GM23248 (cell line): Measurements from ENCODE around the gene UBE2N. TPM values are rescaled to one million over a fixed set of nuclear protein-coding genes. Genes with fewer than 3 reads are reported as not detected.
A peak's percentile ranks its signal among the peaks of the same experiment; 100 is the strongest.

Experiments used
- DNase-seq: peaks from one replicate; pipeline ENCODE4 v3.0.0-alpha.2; 2015
- H2AFZ ChIP-seq: fragments of 200-600 bp; sonication (generic); 2 replicates; pipeline ENCODE4 v1.6.1; 2016; ENCODE audit warnings: antibody characterized with exemption
- H3F3A ChIP-seq: fragments of 200-600 bp; sonication (generic); 2 replicates; pipeline ENCODE4 v1.6.1; 2016; ENCODE audit warnings: mild to moderate bottlenecking, antibody characterized with exemption, mixed run types; ENCODE audit not compliant: insufficient read depth
- H3K27ac ChIP-seq: fragments of 200-600 bp; sonication (generic); 2 replicates; pipeline ENCODE4 v1.5.1; 2016; ENCODE audit warnings: mild to moderate bottlenecking
- H3K27me3 ChIP-seq: fragments of 200-600 bp; sonication (generic); replicated peaks from 2 replicates; pipeline ENCODE4 v1.6.1; 2016; ENCODE audit warnings: mild to moderate bottlenecking; ENCODE audit not compliant: insufficient read depth
- H3K36me3 ChIP-seq: fragments of 200-600 bp; sonication (generic); 2 replicates; pipeline ENCODE4 v1.6.1; 2016; ENCODE audit warnings: low read depth, mild to moderate bottlenecking
- H3K4me1 ChIP-seq: fragments of 200-600 bp; sonication (generic); 2 replicates; pipeline ENCODE4 v1.6.1; 2016; ENCODE audit warnings: mild to moderate bottlenecking; ENCODE audit not compliant: insufficient read depth
- H3K4me2 ChIP-seq: fragments of 200-600 bp; sonication (generic); one replicate; pipeline ENCODE4 v1.6.1; 2016; ENCODE audit warnings: mild to moderate bottlenecking; ENCODE audit not compliant: unreplicated experiment
- H3K4me3 ChIP-seq: fragments of 200-600 bp; sonication (generic); 2 replicates; pipeline ENCODE4 v1.5.1; 2016; ENCODE audit warnings: mild to moderate bottlenecking
- H3K79me2 ChIP-seq: fragments of 200-600 bp; sonication (generic); 2 replicates; pipeline ENCODE4 v1.6.1; 2016; ENCODE audit warnings: mild to moderate bottlenecking; ENCODE audit not compliant: insufficient read depth
- H3K9ac ChIP-seq: fragments of 200-600 bp; sonication (generic); 2 replicates; pipeline ENCODE4 v1.6.1; 2016; ENCODE audit warnings: mild to moderate bottlenecking
- H3K9me2 ChIP-seq: fragments of 200-600 bp; sonication (generic); 2 replicates; pipeline ENCODE4 v1.6.1; 2016; ENCODE audit warnings: mixed run types, mild to moderate bottlenecking, moderate library complexity; ENCODE audit not compliant: insufficient read depth
- H3K9me3 ChIP-seq: fragments of 200-600 bp; sonication (generic); one replicate; pipeline ENCODE4 v1.6.1; 2017; ENCODE audit warnings: low read depth
- H4K20me1 ChIP-seq: fragments of 200-600 bp; sonication (generic); 2 replicates; pipeline ENCODE4 v1.6.0; 2016; ENCODE audit not compliant: insufficient read depth
- EZH2 ChIP-seq: fragments of 200-600 bp; sonication (generic); IDR thresholded peaks from 2 replicates; pipeline ENCODE4 v1.6.1; 2018; ENCODE audit warnings: antibody characterized with exemption, mild to moderate bottlenecking; ENCODE audit not compliant: insufficient read depth, poor library complexity, severe bottlenecking
- EZH2phosphoT487 ChIP-seq: fragments of 200-600 bp; sonication (generic); IDR thresholded peaks from 2 replicates; pipeline ENCODE4 v1.6.1; 2018; ENCODE audit warnings: antibody characterized with exemption, moderate library complexity, mild to moderate bottlenecking, low read depth; ENCODE audit not compliant: insufficient read depth
- WGBS, 2 experiments: methylation state at CpG; one replicate each; pipeline ENCODE4 v1.1.6; 2015 to 2017; ENCODE audit warnings: low lambda C conversion rate in 2 of 2, low coverage in 1 of 2; ENCODE audit errors: missing lambda C conversion rate in 2 of 2; 5-methylcytosine and 5-hydroxymethylcytosine counted together
- in situ Hi-C: fragments of 300-500 bp; cut with MboI; formaldehyde crosslinking; loops from 2 replicates; pipeline ENCODE4 v1.15.0; 2020
- polyA plus RNA-seq: library from polyadenylated mRNA; unstranded; fragments of >200 nt; fragmentation: Nextera tagmentation; extraction: Ambion mirVana; gene quantifications from 2 replicates; pipeline ENCODE4 v1.2.1, GENCODE V29; 2016
- total RNA-seq: library from RNA; depleted of rRNA; stranded (reverse); fragments of >200 nt; shearing (Covaris generic); gene quantifications from 2 replicates; pipeline ENCODE4 v1.2.3, GENCODE V29; 2014

UBE2N gene
- total and polyA plus RNA-seq, 2 experiments from 2014 or later = 104 to 175 TPM

- Histone ChIP-seq H3K79me2 (peaks cover 42% of the 10 kb centered on the region), H3K27me3 (no peaks in the 10 kb centered on the region), H3K27ac (peak overlapping the region; percentile 92; the same call in 1 of the 2 replicates), H3K4me3 (no peak overlapping the region; the same call in 1 of the 2 replicates), H3K4me2 (no peak overlapping the region), H3K9ac (no peak overlapping the region), H4K20me1 (no peaks in the 10 kb centered on the region), H3F3A (no peaks in the 10 kb centered on the region), H3K9me2 (no peaks in the 10 kb centered on the region), H3K36me3 (peaks cover 16% of the 10 kb centered on the region), H2AFZ (peak overlapping the region; percentile 90), H3K4me1 (peaks cover 18% of the 10 kb centered on the region), H3K9me3 (no peaks in the 10 kb centered on the region)
- no peak for TF ChIP-seq EZH2phosphoT487
- no peak for TF ChIP-seq EZH2
- DNase-seq = no peak
- 74 to 75% methylated on average over 9 of the region's 9 CpGs for WGBS, 2 experiments
- in situ Hi-C loops = no loop called here
These were observed 25.0 kb upstream of the UBE2N start for GRCh38 chr12:93466625-93467350.

GRCh38 chr12:93465841-93466240 is 24.1 kb upstream of the UBE2N start:
- no peak for TF ChIP-seq EZH2
- TF ChIP-seq EZH2phosphoT487 = no peak
- 88 to 90% methylated on average over 5 of the region's 5 CpGs for WGBS, 2 experiments
- Histone ChIP-seq H3K27ac (no peak overlapping the region), H2AFZ (no peak overlapping the region), H3F3A (no peaks in the 10 kb centered on the region), H3K4me3 (no peak overlapping the region), H3K9me2 (no peaks in the 10 kb centered on the region), H3K79me2 (peaks cover 33% of the 10 kb centered on the region), H4K20me1 (no peaks in the 10 kb centered on the region), H3K4me2 (no peak overlapping the region), H3K9me3 (no peaks in the 10 kb centered on the region), H3K27me3 (no peaks in the 10 kb centered on the region), H3K9ac (no peak overlapping the region), H3K4me1 (peaks cover 18% of the 10 kb centered on the region), H3K36me3 (peaks cover 10% of the 10 kb centered on the region)
- in situ Hi-C loops = no loop called here
- DNase-seq = no peak

GRCh38 chr12:93461503-93461902 is 19.8 kb upstream of the UBE2N start:
- no peaks in the 10 kb centered on the region for H3K4me1 ChIP-seq
- H3K27me3 ChIP-seq = no peaks in the 10 kb centered on the region
- H4K20me1 ChIP-seq = no peaks in the 10 kb centered on the region
- H3F3A ChIP-seq = no peaks in the 10 kb centered on the region
- no peaks in the 10 kb centered on the region for H3K9me3 ChIP-seq
- TF ChIP-seq EZH2 (no peak), EZH2phosphoT487 (no peak)
- no peak for DNase-seq
- no peak overlapping the region for H3K9ac ChIP-seq
- H3K9me2 ChIP-seq = no peaks in the 10 kb centered on the region
- in situ Hi-C loops = no loop called here
- no peaks in the 10 kb centered on the region for H3K36me3 ChIP-seq
- no peak overlapping the region for H2AFZ ChIP-seq
- no peak overlapping the region for H3K4me2 ChIP-seq
- no peak overlapping the region for H3K27ac ChIP-seq
- WGBS, 2 experiments = 78 to 80% methylated on average over 3 of the region's 3 CpGs
- no peak overlapping the region for H3K4me3 ChIP-seq
- no peaks in the 10 kb centered on the region for H3K79me2 ChIP-seq

GRCh38 chr12:93460902-93461301 is 19.2 kb upstream of the UBE2N start:
- Histone ChIP-seq H3K27me3 (no peaks in the 10 kb centered on the region), H4K20me1 (no peaks in the 10 kb centered on the region), H3K4me2 (no peak overlapping the region), H3K36me3 (no peaks in the 10 kb centered on the region), H3K79me2 (no peaks in the 10 kb centered on the region), H3K4me3 (no peak overlapping the region), H3K27ac (no peak overlapping the region), H3K9me2 (no peaks in the 10 kb centered on the region), H3K4me1 (no peaks in the 10 kb centered on the region), H2AFZ (no peak overlapping the region), H3K9me3 (no peaks in the 10 kb centered on the region), H3F3A (no peaks in the 10 kb centered on the region), H3K9ac (no peak overlapping the region)
- in situ Hi-C loops = no loop called here
- TF ChIP-seq EZH2phosphoT487 (no peak), EZH2 (no peak)
- no peak for DNase-seq
- WGBS, 2 experiments = 78 to 82% methylated on average over 7 of the region's 7 CpGs
